ENCODE measurements around the gene LIN7C. TPM values are rescaled to one million over a fixed set of nuclear protein-coding genes. Genes with fewer than 3 reads are reported as not detected.

Gene LIN7C
- total RNA-seq, 1 experiment from 2014 or later, result 131 TPM

DNA sequence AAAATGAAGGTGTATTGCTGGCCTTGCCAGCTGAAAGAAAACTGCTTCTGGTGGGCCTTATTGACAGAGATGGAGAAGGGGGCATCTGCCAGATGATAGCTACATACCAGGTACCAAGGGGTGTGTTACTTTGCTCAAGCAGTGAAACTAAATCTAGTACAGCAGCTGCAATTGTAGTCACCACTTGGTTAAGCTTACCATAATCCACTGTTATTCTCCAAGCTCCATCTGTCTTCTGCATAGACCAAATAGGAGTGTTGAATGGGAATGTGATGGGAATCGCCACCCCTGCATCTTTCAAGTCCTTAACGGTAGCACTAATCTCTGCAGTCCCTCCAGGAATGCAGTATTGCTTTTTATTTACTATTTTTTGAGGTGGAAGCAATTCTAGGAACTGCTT is 45.8 kb upstream of the LIN7C start:
- DNase-seq (ENCODE audit: low spot score), result no peak
- POLR2A ChIA-PET (ENCODE audit: low non-redundant PET), result no interaction called here

DNA sequence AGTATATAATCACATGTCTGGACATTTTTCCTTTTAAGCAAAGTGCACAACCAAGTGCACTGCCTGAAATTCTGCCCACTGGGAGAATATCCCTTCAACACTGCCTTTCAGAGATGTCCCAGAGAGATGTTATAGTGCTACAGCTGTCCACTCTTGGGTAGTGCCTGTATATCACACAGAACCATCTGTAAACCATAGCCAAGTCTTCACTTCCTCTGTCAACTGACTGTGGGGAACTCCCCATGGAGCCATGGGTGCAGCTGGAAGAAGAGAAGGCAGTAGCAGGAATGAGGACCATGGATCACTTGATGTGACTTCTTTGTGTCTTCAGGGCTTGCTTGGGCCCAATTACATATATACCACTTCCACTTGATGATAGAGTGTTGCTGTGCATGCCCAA is 44.6 kb upstream of the LIN7C start:
- no TSS peak for BruUV-seq (replicated peaks)
- Histone ChIP-seq H3K9me3 (ENCODE audit: low read depth, low read length, poor library complexity, severe bottlenecking) (no peaks in the 10 kb centered on the region), H3K27ac (ENCODE audit: low read depth, low read length, poor library complexity, severe bottlenecking) (no peak overlapping the region), H3K36me3 (ENCODE audit: insufficient read depth, low read length, poor library complexity, severe bottlenecking) (no peaks in the 10 kb centered on the region), H3K4me3 (ENCODE audit: low read depth, low read length, poor library complexity, severe bottlenecking) (no peak overlapping the region), H3K4me1 (ENCODE audit: insufficient read depth, low read length, poor library complexity, severe bottlenecking) (no peaks in the 10 kb centered on the region), H3K27me3 (replicated peaks; ENCODE audit: insufficient read depth, low read depth, low read length, poor library complexity) (no peaks in the 10 kb centered on the region)
- ChIA-PET CTCF (interaction anchor here (0.7 kb wide), 1 partner anchor 55 kb away, joined by 5 read pairs; no protein-coding TSS in a partner anchor), POLR2A (ENCODE audit: low non-redundant PET) (no interaction called here)
- TF ChIP-seq EZH2 (IDR thresholded peaks at IDR 0.05; ENCODE audit: borderline replicate concordance, low read depth, low read length, poor library complexity, severe bottlenecking), result no peak
- TF ChIP-seq, protein P1, sequence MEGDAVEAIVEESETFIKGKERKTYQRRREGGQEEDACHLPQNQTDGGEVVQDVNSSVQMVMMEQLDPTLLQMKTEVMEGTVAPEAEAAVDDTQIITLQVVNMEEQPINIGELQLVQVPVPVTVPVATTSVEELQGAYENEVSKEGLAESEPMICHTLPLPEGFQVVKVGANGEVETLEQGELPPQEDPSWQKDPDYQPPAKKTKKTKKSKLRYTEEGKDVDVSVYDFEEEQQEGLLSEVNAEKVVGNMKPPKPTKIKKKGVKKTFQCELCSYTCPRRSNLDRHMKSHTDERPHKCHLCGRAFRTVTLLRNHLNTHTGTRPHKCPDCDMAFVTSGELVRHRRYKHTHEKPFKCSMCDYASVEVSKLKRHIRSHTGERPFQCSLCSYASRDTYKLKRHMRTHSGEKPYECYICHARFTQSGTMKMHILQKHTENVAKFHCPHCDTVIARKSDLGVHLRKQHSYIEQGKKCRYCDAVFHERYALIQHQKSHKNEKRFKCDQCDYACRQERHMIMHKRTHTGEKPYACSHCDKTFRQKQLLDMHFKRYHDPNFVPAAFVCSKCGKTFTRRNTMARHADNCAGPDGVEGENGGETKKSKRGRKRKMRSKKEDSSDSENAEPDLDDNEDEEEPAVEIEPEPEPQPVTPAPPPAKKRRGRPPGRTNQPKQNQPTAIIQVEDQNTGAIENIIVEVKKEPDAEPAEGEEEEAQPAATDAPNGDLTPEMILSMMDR (conservative IDR thresholded peaks at IDR 0.05; ENCODE audit: low read depth, low read length), result no peak
- intact Hi-C loops (cut with micrococcal nuclease; ENCODE audit: unreplicated experiment), result no loop called here
- no peak for DNase-seq (ENCODE audit: low spot score)

More for the DNA sequence above, 45.8 kb upstream of the LIN7C start:
- TF ChIP-seq, protein P1 (conservative IDR thresholded peaks at IDR 0.05; ENCODE audit: low read depth, low read length), result no peak
- TF ChIP-seq EZH2 (IDR thresholded peaks at IDR 0.05; ENCODE audit: borderline replicate concordance, low read depth, low read length, poor library complexity, severe bottlenecking), result no peak
- H3K4me1 ChIP-seq (ENCODE audit: insufficient read depth, low read length, poor library complexity, severe bottlenecking), result no peaks in the 10 kb centered on the region
- H3K4me3 ChIP-seq (ENCODE audit: low read depth, low read length, poor library complexity, severe bottlenecking), result no peak overlapping the region
- intact Hi-C loops (cut with micrococcal nuclease; ENCODE audit: unreplicated experiment), result no loop called here
- CTCF ChIA-PET, result no interaction called here
- no TSS peak for BruUV-seq (replicated peaks)
- H3K36me3 ChIP-seq (ENCODE audit: insufficient read depth, low read length, poor library complexity, severe bottlenecking), result no peaks in the 10 kb centered on the region
- H3K27ac ChIP-seq (ENCODE audit: low read depth, low read length, poor library complexity, severe bottlenecking), result no peak overlapping the region
- no peaks in the 10 kb centered on the region for H3K9me3 ChIP-seq (ENCODE audit: low read depth, low read length, poor library complexity, severe bottlenecking)
- H3K27me3 ChIP-seq (replicated peaks; ENCODE audit: insufficient read depth, low read depth, low read length, poor library complexity), result no peaks in the 10 kb centered on the region

DNA sequence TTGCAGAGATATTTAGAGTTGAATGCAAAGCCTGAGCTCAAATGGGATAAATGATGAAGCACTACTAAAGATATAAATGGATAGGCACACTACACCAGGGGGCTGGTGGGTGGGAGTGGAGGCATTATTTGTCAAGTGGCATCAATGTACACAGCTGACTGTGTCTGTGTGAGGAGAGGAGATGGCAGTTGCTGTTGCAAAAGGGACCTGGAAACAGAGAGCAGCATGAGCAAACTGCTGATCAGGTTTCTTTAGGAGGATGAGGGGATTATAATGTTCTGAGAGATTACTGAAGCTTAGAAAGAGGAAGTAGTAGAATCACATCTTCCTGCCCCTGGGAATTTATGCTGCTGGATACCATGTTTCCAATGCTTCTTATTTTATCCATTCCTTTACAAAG is 39.4 kb upstream of the LIN7C start:
- peaks cover 18% of the 10 kb centered on the region for H3K27me3 ChIP-seq (replicated peaks; ENCODE audit: insufficient read depth, low read depth, low read length, poor library complexity)
- ChIA-PET CTCF (no interaction called here), POLR2A (ENCODE audit: low non-redundant PET) (no interaction called here)
- DNase-seq (ENCODE audit: low spot score), result peak; percentile 48
- no peaks in the 10 kb centered on the region for H3K4me1 ChIP-seq (ENCODE audit: insufficient read depth, low read length, poor library complexity, severe bottlenecking)
- no peak overlapping the region for H3K4me3 ChIP-seq (ENCODE audit: low read depth, low read length, poor library complexity, severe bottlenecking)
- no peak for TF ChIP-seq EZH2 (IDR thresholded peaks at IDR 0.05; ENCODE audit: borderline replicate concordance, low read depth, low read length, poor library complexity, severe bottlenecking)
- TF ChIP-seq, protein P1 (conservative IDR thresholded peaks at IDR 0.05; ENCODE audit: low read depth, low read length), result no peak
- BruUV-seq (replicated peaks), result no TSS peak
- intact Hi-C loops (cut with micrococcal nuclease; ENCODE audit: unreplicated experiment), result no loop called here
- H3K27ac ChIP-seq (ENCODE audit: low read depth, low read length, poor library complexity, severe bottlenecking), result no peak overlapping the region
- no peaks in the 10 kb centered on the region for H3K36me3 ChIP-seq (ENCODE audit: insufficient read depth, low read length, poor library complexity, severe bottlenecking)
- H3K9me3 ChIP-seq (ENCODE audit: low read depth, low read length, poor library complexity, severe bottlenecking), result no peaks in the 10 kb centered on the region

All from A673 (cell line).